GM20431 (cell line): ENCODE results near the gene RPH3AL.

Experiments used
- in situ Hi-C: fragments of 300-500 bp; cut with MseI, MboI; formaldehyde crosslinking; loops from one replicate; pipeline ENCODE4 v1.15.0; 2020; ENCODE audit warnings: low sequenced_read_pairs; ENCODE audit not compliant: unreplicated experiment

RPH3AL gene

DNA sequence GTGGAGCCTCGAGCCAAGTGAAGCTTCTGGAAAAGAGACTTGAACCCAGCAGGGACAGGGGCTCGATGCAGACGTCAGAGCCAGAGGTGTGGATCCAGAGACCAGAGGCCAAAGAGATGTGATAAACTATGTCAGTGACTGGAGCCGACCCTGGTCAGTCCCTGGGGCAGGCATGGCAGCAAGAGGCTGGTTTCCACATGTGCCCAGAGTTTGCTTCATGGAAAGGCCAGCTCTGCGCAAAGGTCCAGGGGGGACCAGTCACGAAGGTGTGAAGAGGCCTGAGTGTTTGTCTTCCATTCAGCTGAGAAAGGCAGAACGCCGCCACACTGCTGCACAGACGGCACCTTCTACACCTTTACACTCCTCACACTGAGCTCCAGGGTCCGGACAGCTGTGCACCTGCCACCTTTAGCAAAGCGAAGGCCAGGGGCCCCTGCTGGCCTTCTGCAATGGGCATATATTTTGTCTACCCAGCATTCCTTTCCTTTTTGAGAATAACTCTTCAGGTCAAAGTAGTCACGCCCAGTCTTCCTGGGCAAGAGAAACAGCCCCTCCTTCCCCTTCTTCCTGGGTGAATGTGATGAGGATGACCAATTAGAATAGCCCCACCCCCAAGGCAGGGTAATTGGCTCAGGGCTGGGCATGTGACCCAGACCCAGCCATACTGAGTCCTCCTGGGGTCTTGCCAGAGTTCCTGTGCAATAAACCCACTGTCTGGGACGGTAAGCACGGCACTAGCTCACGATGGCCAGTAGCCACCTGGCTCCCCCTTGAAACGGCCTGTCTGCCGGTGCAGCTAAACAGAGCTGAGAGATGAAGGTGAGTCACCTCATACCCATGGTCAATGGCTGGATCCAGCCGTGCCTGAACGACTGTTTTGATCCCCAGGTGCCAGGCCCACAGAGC is 2.3 kb upstream of the RPH3AL start:
- in situ Hi-C loops: no loop called here

DNA sequence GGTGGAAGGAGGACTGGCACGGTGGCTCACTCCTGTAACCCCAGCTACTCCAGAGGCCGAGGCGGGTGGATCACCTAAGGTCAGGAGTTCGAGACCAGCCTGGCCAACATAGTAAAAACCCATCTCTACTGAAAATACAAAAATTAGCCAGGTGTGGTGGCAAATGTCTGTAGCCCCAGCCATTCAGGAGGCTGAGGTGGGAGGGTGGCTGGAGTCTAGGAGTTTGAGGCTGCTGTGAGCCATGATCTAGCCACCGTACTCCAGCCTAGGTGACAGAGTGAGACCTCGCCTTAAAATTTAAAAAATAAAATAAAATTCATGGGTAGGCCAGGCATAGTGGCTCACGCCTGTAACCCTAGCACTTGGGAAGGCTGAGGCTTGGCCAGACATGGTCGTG is 1.2 kb upstream of the RPH3AL start:
- in situ Hi-C loops: no loop called here

DNA sequence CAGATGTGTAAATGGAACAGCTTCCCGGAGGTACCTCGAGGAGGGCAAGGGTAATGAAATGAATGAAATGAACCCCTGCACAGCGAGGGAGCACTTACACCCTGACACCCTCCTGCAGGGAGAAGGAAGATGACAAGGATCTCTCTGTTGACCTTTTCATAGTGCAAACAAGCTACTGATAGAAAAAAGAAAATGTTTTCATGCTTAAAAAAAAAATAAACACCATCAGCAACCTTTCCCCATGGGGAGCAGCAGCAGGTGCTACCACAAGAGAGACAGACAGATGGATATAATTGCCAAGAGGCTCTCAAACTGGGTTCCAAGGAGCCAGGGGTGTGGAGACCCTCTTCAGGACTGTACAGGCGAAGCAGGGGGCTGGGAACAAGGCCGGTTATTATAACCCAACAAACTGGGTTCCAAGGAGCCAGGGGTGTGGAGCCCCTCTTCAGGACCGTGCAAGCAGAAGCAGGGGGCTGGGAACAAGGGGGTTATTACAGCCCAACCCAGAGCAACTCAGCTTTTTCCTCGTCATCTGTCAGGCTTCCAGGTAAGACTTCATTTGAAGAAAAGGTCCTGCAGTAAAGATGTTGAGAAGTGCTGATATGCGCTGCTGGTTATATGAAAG is 718 bp upstream of the RPH3AL start:
- in situ Hi-C loops: no loop called here

DNA sequence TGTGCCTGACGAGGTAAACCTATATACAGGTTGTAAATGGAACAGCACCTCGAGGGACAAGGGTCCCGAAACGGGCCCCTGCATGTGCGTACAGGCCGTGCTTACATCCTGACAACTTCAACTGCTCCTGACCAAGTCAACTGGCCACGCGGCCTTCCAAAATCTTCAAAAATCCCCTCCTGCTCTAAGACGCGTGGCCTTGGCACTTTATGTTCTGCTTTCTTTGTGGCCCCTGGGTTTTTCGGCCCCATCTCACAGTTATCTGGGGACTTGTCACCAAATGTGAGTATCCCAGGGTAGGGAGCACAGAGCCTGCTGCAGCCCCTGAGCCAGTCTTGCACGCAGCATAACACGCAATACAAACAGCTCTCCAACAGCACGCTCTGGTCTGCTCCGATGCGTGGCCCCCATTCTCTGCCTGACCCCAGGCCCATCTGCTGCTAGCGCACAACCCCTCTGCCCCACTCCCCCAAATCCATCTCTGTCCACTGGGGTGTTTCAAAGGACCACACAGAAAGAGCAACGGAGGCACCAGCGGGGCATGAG is 659 bp downstream of the RPH3AL start:
- in situ Hi-C loops: no loop called here

DNA sequence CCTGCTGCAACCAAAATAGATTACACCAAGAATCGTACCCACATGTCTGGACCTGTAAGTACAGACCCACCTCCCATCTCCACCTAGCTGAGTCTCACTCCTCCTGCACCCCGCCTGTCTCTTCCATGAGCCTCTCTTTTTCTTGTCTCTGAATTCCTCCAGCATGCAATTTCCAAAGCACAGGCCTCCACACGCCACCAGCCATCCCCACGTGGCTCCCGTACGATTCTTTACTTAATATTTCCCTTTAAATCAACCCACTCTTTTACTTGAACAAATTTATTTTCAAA is 1.2 kb downstream of the RPH3AL start:
- in situ Hi-C loops: no loop called here

DNA sequence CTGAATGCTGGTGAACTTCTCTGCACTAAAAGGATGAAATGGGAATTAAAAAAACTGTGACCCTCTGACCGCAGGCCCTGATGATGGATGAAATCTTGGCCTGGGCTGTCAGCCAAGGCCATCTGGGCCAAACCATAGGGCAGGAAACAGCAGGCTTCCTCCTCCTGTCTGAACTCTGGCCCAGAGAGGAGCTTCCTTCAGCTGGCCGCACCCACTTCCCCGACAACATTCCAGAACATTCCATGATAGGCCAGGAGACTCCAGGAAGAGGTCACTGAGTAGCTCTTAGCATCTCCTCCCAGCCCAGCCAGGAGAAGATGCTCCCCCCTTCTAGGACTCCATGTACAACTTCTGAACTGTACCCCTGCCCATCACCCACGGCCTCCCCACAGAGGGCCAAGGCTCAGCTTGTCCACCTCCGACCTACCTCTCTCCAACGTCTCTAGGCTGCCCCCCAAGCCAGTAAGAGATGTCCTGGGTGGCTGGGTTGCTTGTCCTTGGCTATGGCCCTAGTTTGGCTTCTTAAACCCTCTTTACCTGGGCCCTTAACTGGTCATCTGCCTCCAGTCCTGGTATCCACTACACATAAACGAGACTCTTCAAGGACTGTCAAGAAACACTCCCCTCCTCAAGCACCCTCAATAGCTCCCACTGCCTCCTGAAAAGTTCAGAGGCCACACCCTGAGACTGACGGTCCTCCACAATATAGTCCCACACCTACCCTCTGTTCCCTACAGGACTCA is 1.7 kb downstream of the RPH3AL start:
- in situ Hi-C loops: no loop called here

DNA sequence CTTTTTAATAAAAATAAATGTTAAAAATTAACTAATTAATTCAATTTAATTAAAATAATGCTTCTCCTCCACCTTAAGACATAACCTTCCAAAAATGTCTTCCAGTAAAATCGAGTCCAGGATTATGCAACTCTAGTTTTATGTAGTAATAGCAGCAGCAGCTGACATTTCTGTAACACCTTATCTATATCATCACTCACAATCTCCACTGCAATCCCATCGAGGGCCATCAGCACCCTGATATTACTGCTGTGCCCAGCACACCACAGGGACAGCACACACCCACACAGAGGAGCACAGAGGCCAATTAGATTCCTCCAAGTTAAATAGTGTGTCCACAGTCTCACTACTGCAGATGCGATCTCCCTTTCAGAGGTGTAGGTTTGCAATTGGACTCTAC is 2.9 kb downstream of the RPH3AL start:
- in situ Hi-C loops: no loop called here

DNA sequence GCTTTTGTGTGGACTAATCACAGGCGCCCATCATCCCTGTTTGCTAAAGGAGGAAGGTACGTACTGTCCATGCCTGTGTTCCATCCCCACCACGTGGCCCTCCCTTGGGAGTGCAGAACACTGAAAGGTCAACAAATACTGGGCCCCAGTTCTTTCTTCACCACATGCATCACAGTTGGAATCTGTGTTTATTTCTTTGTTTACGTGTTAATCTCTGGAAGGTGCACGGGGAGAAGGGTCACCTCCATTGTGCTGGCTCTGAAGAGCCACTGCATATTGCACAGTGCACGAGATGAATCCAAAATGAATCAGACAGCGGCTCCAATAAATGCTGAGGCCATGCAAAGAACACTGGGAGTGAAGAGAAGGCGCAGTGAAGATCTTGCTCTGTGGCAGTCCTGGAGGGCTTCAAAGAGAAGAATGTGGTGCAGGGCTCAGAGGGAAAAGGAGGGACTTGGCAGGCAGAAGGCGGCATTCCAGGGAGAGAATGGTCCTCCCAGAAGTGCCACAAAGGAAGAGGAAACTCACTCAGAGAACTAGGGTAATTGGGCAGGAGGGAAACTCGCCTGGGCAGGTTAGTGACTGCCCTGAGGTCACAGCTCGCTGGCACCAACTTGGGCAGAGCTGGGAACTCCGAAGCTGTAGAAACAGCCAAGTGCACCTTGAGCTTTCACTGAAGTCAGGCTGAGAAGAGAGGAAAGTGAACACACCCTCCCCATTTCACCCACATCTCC is 3.7 kb downstream of the RPH3AL start:
- in situ Hi-C loops: no loop called here

DNA sequence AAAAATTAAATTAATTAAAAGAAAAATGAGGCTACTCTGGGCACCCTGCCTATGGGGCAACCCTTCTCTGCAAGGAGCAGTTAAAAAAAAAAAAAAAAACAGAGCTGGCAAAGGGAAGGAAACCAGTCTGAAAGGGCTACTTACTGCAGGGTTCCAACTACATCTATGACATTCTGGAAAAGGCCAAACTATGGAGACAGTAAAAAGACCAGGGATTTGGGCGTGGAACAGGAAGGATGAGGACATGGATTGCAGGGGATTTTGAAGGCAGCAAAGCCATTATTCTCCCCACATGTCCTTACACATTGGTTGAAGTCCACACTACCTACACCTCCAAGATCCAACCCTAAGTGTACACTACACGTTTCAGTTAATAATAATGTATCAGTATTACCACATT is 4.6 kb downstream of the RPH3AL start:
- in situ Hi-C loops: no loop called here

DNA sequence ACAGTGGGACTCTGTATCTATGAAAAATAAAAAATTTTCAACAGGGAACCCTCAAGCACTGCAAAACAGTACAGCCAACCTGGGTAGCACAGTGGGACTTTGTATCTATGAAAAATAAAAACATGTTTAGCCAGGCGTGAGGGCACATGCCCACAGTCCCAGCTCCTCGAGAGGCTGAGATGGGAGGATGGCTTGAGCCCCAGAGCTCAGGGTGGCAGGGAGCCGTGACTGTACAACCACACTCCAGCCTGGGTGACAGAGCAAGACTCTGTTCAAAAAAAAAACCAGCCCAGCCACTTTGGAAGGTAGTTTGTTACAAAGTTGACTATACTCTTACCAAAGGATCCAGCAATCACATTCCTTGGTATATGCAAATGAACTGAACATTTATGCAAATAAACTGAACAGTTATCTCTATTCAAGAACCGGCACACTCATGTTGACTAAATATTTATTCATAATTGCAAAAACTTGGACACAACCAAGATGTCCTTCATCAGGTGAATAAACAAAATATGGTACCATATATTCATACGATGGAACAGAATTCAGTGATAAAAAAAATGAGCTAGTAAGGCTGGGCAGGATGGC is 5.2 kb downstream of the RPH3AL start:
- in situ Hi-C loops: no loop called here

DNA sequence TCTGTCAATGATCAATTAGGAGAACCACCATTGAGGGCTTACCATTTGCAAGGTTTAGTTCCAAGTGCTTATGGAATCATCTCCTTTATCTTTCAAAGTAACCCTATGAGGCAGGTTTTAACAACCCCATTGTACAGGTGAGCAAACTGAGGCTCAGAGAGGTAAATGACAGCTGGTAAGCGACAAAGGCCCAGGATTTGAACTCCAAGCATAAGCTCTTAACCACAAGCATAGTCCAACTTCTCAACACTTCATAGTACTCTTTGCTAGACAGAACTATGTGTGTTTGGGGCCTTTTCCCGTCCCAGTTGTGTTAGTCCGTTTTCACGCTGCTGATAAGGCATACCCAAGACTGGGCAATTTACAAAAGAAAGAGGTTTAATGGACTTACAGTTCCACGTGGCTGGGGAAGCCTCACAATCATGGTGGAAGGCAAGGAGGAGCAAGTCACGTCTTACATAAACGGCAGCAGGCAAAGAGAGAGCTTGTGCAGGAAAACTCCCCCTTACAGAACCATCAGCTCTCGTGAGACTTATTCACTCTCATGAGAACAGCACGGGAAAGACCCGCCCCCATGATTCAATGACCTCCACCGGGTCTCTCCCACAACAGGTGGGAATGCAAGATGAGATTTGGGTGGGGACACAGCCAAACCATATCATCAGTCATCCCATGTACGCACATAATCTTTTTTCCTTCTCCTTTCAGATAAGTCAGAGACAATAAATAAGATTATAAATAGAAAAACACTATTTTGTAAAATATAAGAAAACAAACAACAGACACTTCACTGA is 6.4 kb downstream of the RPH3AL start:
- in situ Hi-C loops: no loop called here

DNA sequence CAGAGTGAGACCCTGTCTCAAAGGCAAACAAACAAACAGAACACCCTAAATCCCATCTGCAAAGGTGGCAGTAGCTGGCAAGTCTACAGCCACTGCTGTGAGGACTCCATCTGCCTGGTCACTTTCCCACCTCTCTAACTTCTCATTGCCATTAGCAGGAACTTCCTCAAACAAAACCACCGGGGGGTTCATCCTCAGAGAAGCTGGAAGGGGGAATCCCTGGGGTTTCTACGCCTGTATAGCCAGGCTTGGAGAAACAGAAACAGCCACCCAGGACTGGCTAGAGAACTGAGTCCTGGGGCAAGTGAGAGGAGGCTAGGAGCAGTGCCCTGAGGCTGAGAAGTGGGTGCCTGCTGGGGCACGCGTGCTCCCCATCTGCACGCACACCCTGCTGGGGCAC is 7.3 kb downstream of the RPH3AL start:
- in situ Hi-C loops: no loop called here

DNA sequence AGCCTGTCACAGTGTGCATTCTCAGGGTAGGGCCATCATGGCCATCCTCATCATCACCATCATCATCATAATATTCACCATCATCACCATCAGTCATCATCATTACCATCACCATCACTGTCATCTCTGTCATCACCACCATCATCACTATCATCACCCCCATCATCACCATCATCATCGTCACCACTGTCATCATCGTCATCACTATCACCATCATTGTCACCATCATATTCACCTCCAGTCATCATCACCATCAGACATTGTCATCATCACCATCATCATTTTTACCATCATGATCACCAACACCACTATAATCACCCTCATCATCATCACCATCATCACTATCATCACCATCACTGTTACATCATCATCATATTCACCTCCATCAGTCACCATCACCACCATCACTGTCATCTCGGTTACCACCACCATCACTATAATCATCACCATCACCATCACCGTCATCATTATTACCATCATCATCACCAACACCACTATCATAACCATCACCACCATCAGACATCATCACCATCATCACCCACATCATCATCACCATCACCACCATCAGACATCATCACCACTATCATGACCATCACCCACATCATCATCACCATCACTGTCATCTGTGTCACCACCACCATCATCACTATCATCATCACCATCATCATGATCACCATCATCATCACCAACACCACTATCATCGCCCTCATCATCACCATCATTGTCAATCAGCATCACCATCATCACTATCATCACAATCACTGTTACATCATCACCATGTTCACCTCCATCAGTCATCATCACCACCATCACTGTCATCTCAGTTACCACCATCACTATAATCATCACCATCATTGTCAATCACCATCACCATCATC is 8.5 kb downstream of the RPH3AL start:
- in situ Hi-C loops: no loop called here

DNA sequence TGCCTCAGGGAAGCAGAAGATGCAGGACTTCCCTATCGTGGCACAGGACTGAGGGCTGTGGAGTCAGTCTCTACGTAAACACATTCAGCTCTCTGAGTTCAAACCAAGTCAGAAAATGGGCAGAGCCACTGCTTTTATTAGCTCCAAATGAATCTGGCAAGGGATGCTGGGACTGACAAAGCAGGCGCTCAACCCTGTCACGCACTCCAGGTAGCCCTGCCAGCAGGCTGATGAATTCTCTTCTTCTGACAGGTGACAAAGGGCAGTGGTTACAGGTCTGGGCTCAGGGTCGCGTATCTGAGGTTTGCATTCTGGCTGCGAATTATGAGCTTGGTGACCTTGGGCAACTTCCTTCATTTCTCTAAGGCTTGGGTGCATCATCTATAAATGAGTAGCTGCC is 9.4 kb downstream of the RPH3AL start:
- in situ Hi-C loops: no loop called here

DNA sequence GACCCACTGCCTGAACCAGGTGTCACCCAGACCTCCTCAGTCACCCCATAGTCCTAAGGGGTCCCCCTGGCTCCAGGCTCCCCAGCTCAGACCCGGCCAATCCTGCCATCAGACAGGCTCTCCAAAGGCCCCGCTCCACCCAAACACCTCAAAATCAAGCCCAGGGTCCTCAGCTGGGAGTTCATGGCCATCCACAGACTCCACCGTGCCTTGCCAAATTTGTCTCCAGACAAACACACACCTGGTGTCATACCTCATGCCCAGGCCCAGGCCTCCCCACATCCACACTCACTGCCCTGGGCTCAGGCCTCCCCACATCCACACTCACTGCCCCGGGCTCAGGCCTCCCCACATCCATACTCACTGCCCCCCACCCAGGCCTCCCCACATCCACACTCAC is 12.5 kb downstream of the RPH3AL start:
- in situ Hi-C loops: no loop called here

DNA sequence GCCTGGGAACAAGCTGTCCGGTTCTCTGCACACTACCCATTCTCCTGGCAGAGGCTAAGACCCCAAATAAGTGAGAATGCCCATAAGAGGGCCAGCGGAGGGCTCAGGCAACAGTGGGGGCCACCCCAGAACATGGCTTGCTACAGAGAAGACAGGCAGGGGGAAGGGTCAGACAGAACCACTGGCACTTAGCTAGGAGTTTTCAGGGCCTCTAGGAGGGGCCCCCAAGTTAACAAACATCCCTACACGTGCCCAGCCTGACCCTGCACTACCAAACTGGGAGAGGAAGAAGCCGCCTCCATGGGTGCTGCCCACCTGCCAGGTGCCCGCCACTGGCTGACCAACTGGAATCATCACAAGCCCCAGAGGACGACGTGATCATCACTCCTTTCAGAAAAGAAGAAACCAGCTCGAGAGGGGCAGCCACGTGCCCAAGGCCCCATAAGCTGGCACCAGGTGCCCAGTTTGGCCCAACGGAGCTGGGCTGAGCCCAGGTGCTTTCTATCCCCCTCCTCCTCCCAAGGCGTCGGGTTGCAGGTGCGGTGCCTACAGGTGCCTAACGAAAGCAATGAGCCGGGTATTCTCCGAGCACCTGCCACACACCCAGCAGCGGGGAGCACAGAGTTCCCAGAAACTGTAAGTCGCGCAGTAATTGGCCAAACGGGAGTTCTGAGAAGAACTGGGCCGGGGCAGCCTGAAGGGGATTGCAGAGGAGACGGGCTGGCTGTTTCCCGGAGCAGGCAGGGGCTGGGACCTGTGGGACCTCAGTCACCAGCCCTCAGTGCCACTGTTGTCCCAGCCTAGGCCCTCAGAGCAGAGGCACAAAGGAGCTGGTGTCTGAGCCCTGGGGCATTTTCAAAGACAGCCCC is 13.2 kb downstream of the RPH3AL start:
- in situ Hi-C loops: no loop called here

DNA sequence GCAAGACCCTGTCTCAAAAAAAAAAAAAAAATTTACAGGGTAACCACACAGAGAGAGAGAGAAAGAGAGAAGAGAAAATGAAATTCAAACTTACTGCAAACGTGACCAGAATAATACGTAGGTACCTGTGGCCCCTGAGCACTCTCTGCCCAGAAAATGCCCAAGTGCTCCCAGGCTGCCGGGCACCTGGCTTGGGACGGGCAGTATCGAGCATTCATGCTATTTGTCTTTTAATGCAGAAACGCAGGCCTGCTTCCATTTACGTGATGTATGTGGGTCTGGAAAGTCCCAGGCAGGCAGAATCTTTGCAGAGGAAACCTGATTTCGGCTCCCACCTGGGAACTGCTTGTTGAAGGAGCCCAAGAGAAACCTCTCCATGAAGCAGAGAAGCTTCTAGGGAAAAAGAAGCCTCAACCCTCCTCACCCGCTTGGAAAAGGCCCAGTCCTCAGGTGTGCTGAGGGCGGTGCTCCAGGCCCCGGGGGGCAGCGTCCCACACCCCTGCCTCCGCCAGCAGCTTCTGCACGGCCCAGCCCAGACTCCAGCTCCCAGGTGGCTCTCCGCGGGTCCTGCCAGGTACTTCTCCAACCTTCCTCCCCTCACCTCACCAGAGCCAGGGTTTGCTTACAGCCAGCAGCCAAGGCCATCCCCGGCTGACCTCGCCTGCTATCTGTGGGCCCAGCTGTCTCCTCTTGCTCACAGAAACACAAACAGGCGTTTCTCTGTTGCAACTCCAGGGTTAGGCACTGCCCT is 14.0 kb downstream of the RPH3AL start:
- in situ Hi-C loops: no loop called here
